IMR-90 (cell line): Measurements from ENCODE around the gene CASP3. TPM values are rescaled to one million over a fixed set of nuclear protein-coding genes. Genes with fewer than 3 reads are reported as not detected.
A peak's percentile ranks its signal among the peaks of the same experiment; 100 is the strongest.

Experiments
- ATAC-seq: fragments of 200-7000 bp; cut with Tn5 transposase; 2 replicates; pipeline ENCODE4 v1.9.1; 2020; ENCODE audit warnings: low read depth, mild to moderate bottlenecking, moderate library complexity
- BruUV-seq: library from RNA; stranded (reverse); fragments of 400-500 nt; replicated peaks from 2 replicates; lab custom pipeline; 2021; lab: Mats Ljungman, UMichigan
- CTCF ChIA-PET: fragments of 300-600 bp; formaldehyde crosslinking; extraction: SDS; loops from one replicate; lab custom pipeline; 2021; ENCODE audit warnings: antibody characterized with exemption; lab: Yijun Ruan, JAX
- POLR2A ChIA-PET: fragments of 300-600 bp; sonication (Branson Sonifier 250); formaldehyde crosslinking; loops from one replicate; lab custom pipeline; 2022; ENCODE audit warnings: antibody characterized with exemption; ENCODE audit not compliant: unreplicated experiment; lab: Charles Lee
- DNase-seq: peaks from one replicate; pipeline ENCODE4 v3.0.0; 2013
- H2AFZ ChIP-seq: replicated peaks from 2 replicates; pipeline ENCODE3; 2013; ENCODE audit warnings: low read length, mild to moderate bottlenecking; ENCODE audit not compliant: poor library complexity
- H2AK5ac ChIP-seq: 2 replicates; pipeline ENCODE4 v1.6.1; 2013; ENCODE audit warnings: low read depth, low read length, inconsistent platforms
- H2AK9ac ChIP-seq: replicated peaks from 2 replicates; pipeline ENCODE3; 2013; ENCODE audit warnings: mild to moderate bottlenecking, low read depth, low read length, moderate library complexity; ENCODE audit not compliant: poor library complexity
- H2BK120ac ChIP-seq: 2 replicates; pipeline ENCODE4 v1.6.1; 2013; ENCODE audit warnings: low read depth, low read length, inconsistent platforms
- H2BK15ac ChIP-seq: 3 replicates; pipeline ENCODE4 v1.6.1; 2013; ENCODE audit warnings: low read depth, low read length, inconsistent platforms
- H2BK20ac ChIP-seq: 2 replicates; pipeline ENCODE4 v1.6.1; 2013; ENCODE audit warnings: low read depth, mild to moderate bottlenecking, inconsistent platforms, low read length, moderate library complexity
- H2BK5ac ChIP-seq: 2 replicates; pipeline ENCODE4 v1.6.1; 2013; ENCODE audit warnings: mild to moderate bottlenecking, low read depth, low read length, inconsistent platforms; ENCODE audit not compliant: poor library complexity, severe bottlenecking
- H3K14ac ChIP-seq: replicated peaks from 2 replicates; pipeline ENCODE4 v1.6.1; 2013; ENCODE audit warnings: low read depth, low read length, inconsistent platforms
- H3K18ac ChIP-seq: 2 replicates; pipeline ENCODE4 v1.6.1; 2013; ENCODE audit warnings: low read depth, low read length, control low read depth
- H3K23ac ChIP-seq: 2 replicates; pipeline ENCODE4 v1.6.1; 2013; ENCODE audit warnings: low read depth, low read length, inconsistent platforms
- H3K27ac ChIP-seq: 2 replicates; pipeline ENCODE4 v1.5.1; 2013; ENCODE audit warnings: mild to moderate bottlenecking, control low read depth, low read length; ENCODE audit not compliant: insufficient read depth
- H3K27me3 ChIP-seq: 2 replicates; pipeline ENCODE4 v1.6.1; 2013; ENCODE audit warnings: low read length; ENCODE audit not compliant: control insufficient read depth, insufficient read depth
- H3K36me3 ChIP-seq: 2 replicates; pipeline ENCODE4 v1.6.1; 2013; ENCODE audit warnings: low read length, mixed read lengths; ENCODE audit not compliant: control insufficient read depth, insufficient read depth
- H3K4ac ChIP-seq: 2 replicates; pipeline ENCODE4 v1.6.1; 2013; ENCODE audit warnings: low read depth, low read length, inconsistent platforms
- H3K4me1 ChIP-seq: 2 replicates; pipeline ENCODE4 v1.6.1; 2013; ENCODE audit warnings: low read length, mixed read lengths; ENCODE audit not compliant: control insufficient read depth, insufficient read depth
- H3K4me2 ChIP-seq: 2 replicates; pipeline ENCODE4 v1.6.1; 2013; ENCODE audit warnings: low read depth, mild to moderate bottlenecking, control low read depth, low read length, moderate library complexity
- H3K4me3 ChIP-seq: 2 replicates; pipeline ENCODE4 v1.5.1; 2013; ENCODE audit warnings: low read depth, mild to moderate bottlenecking, control low read depth, low read length, moderate library complexity; ENCODE audit not compliant: insufficient read depth
- H3K56ac ChIP-seq: 2 replicates; pipeline ENCODE4 v1.6.1; 2013; ENCODE audit warnings: low read length, inconsistent platforms; ENCODE audit not compliant: insufficient read depth; ENCODE audit errors: extremely low read depth
- H3K79me1 ChIP-seq, 2 experiments: 2 replicates each; pipeline ENCODE4 v1.6.1; 2013; ENCODE audit warnings: low read length in 2 of 2, inconsistent platforms in 1 of 2, low read depth in 1 of 2
- H3K9ac ChIP-seq: 2 replicates; pipeline ENCODE4 v1.6.1; 2013; ENCODE audit warnings: low read depth, low read length, control low read depth
- H3K9me1 ChIP-seq: 2 replicates; pipeline ENCODE4 v1.6.1; 2013; ENCODE audit warnings: low read length, inconsistent platforms; ENCODE audit not compliant: insufficient read depth
- H3K9me3 ChIP-seq: 2 replicates; pipeline ENCODE4 v1.6.1; 2013; ENCODE audit warnings: low read length; ENCODE audit not compliant: control insufficient read depth, insufficient read depth
- H4K20me1 ChIP-seq: 2 replicates; pipeline ENCODE4 v1.6.1; 2013; ENCODE audit warnings: low read length, inconsistent platforms; ENCODE audit not compliant: insufficient read depth
- H4K5ac ChIP-seq: 2 replicates; pipeline ENCODE4 v1.6.1; 2013; ENCODE audit warnings: mild to moderate bottlenecking, low read depth, low read length, control low read depth
- H4K8ac ChIP-seq, 2 experiments: 2 replicates each; pipeline ENCODE4 v1.6.1; 2013; ENCODE audit warnings: low read depth in 2 of 2, low read length in 2 of 2, control low read depth in 1 of 2, inconsistent platforms in 1 of 2
- H4K91ac ChIP-seq: 2 replicates; pipeline ENCODE4 v1.6.1; 2013; ENCODE audit warnings: low read depth, low read length, inconsistent platforms; ENCODE audit not compliant: insufficient read depth
- BHLHE40 ChIP-seq: fragments of 150-350 bp; IDR thresholded peaks from 2 replicates; pipeline ENCODE4 v1.6.1; 2016; ENCODE audit warnings: mild to moderate bottlenecking, low read depth, low read length
- CEBPB ChIP-seq: IDR thresholded peaks from 2 replicates; pipeline ENCODE4 v1.6.1; 2012; ENCODE audit warnings: low read depth, low read length, improper control_type of control experiment
- CHD1 ChIP-seq: IDR thresholded peaks from 2 replicates; pipeline ENCODE4 v1.6.1; 2012; ENCODE audit warnings: low read depth, low read length, improper control_type of control experiment
- FOS ChIP-seq: fragments of 150-350 bp; IDR thresholded peaks from 2 replicates; pipeline ENCODE4 v1.6.1; 2016; ENCODE audit warnings: low read depth, low read length
- MAFK ChIP-seq: IDR thresholded peaks from 2 replicates; pipeline ENCODE4 v1.6.1; 2012; ENCODE audit warnings: low read depth, low read length, improper control_type of control experiment
- MAZ ChIP-seq: IDR thresholded peaks from 2 replicates; pipeline ENCODE4 v1.6.1; 2012; ENCODE audit warnings: low read depth, mild to moderate bottlenecking, low read length, improper control_type of control experiment, moderate library complexity, borderline replicate concordance
- MXI1 ChIP-seq: IDR thresholded peaks from 2 replicates; pipeline ENCODE4 v1.6.1; 2012; ENCODE audit warnings: low read depth, mild to moderate bottlenecking, low read length, moderate library complexity, borderline replicate concordance
- NFE2L2 ChIP-seq: fragments of 150-350 bp; IDR thresholded peaks from 2 replicates; pipeline ENCODE4 v1.6.1; 2016; ENCODE audit warnings: low read depth, mild to moderate bottlenecking, low read length
- POLR2A ChIP-seq: IDR thresholded peaks from 2 replicates; pipeline ENCODE4 v1.6.1; 2012; ENCODE audit warnings: mild to moderate bottlenecking, low read depth, low read length
- RAD21 ChIP-seq: IDR thresholded peaks from 2 replicates; pipeline ENCODE4 v1.6.1; 2012; ENCODE audit warnings: low read length, improper control_type of control experiment
- RCOR1 ChIP-seq: IDR thresholded peaks from 2 replicates; pipeline ENCODE4 v1.6.1; 2012; ENCODE audit warnings: mild to moderate bottlenecking, low read length, improper control_type of control experiment; ENCODE audit not compliant: insufficient replicate concordance
- RFX5 ChIP-seq: IDR thresholded peaks from 2 replicates; pipeline ENCODE4 v1.8.0; 2012; ENCODE audit warnings: low read depth, mild to moderate bottlenecking, low read length, moderate library complexity
- SMC3 ChIP-seq: fragments of 150-350 bp; IDR thresholded peaks from 2 replicates; pipeline ENCODE4 v1.6.1; 2016; ENCODE audit warnings: low read depth, mild to moderate bottlenecking, antibody characterized with exemption, low read length, moderate library complexity
- WGBS, 2 experiments: methylation state at CpG; one replicate each; pipeline versions ENCODE4 v1.1.5 to v1.1.7; 2013; ENCODE audit warnings: missing lambda C conversion rate in 2 of 2; ENCODE audit not compliant: insufficient read length in 1 of 2; ENCODE audit errors: extremely low coverage in 2 of 2; 5-methylcytosine and 5-hydroxymethylcytosine counted together
- dilution Hi-C: fragments of 300-500 bp; cut with HindIII; formaldehyde crosslinking; loops from one replicate; pipeline ENCODE4 v1.14.3; 2018; ENCODE audit warnings: low sequenced_read_pairs; ENCODE audit not compliant: unreplicated experiment
- in situ Hi-C: fragments of 300-500 bp; cut with MboI; formaldehyde crosslinking; loops from 3 replicates; pipeline ENCODE4 v1.14.3; 2019; ENCODE audit warnings: low sequenced_read_pairs, inconsistent platforms, mixed read lengths
- intact Hi-C: fragments of 100-400 bp; cut with micrococcal nuclease; formaldehyde crosslinking; loops from 2 replicates; pipeline ENCODE4 v1.10.0; 2022
- polyA plus RNA-seq, 3 experiments: library from polyadenylated mRNA; depleted of rRNA; stranded (reverse); fragments of >200 nt; gene quantifications; 2 replicates each; pipeline ENCODE4 v1.2.3, GENCODE V29; 2012; ENCODE audit warnings: low replicate concordance in 1 of 3
- total RNA-seq: library from RNA; depleted of rRNA; stranded (reverse); fragments of >200 nt; gene quantifications from 2 replicates; pipeline ENCODE4 v1.2.3, GENCODE V29; 2012
- TF ChIP-seq, protein P1 (sequence below): conservative IDR thresholded peaks from 2 replicates; pipeline ENCODE4 v1.5.1; 2012; ENCODE audit warnings: mild to moderate bottlenecking, low read depth, low read length, improper control_type of control experiment
- TF ChIP-seq, protein P2 (sequence below): fragments of 150-350 bp; IDR thresholded peaks from 2 replicates; pipeline ENCODE4 v1.6.1; 2017; ENCODE audit warnings: mild to moderate bottlenecking, antibody characterized with exemption, low read length, low read depth

CASP3 gene
- total and polyA plus RNA-seq, 2 of the 4 experiments (the other 2 are of a cell fraction) = 26.7 to 27.4 TPM

DNA sequence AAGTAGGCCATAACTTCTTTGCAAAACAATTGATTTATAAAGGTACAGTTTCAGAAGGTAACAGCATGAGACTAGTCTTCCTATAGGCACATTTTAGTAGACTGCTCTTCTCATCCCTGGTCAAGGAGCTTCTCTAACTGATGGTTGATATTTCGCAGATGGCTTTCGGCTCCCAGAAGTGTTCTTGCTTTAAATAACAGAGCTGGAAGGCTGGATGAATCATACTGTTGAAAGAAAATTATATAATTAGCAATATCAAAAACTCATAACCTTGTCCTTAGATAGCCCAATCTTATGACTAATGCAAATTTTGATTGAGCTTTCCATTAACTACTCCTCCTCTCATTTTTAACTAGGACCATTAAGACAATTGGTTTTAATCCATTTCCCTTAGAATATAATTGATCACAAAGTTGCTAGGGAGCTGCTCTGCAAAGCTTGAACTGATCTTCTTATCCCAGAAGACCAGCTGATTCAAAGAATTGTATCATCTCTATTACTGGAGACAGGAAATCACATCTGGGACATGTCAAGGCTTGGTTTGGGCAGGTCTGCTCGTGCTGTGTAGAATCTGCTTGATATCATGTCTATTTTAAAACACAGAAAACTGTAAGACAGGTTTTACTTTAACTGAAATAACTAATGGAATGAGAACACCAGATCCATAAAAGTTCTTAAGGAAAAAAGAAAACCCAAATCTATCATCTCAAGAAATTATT lies 46.1 kb upstream of the CASP3 start:
- Histone ChIP-seq H2AK5ac (no peak overlapping the region), H3K18ac (peak overlapping the region; percentile 33; the same call in 1 of the 2 replicates), H2AFZ (no peak overlapping the region), H4K91ac (no peak overlapping the region), H3K4me3 (no peak overlapping the region), H3K36me3 (peaks cover 1% of the 10 kb centered on the region; the same call in 1 of the 2 replicates), H4K20me1 (no peaks in the 10 kb centered on the region), H3K23ac (no peak overlapping the region), H2BK5ac (peak overlapping the region; percentile 46), H3K4me2 (no peak overlapping the region), H3K27ac (no peak overlapping the region), H3K9ac (no peak overlapping the region), H2AK9ac (no peak overlapping the region), H2BK20ac (no peak overlapping the region), H3K79me1 (0 out of 4 replicates have a peak, but pooled peaks cover 0 to 2% of the 10 kb centered on the region in 2 experiments), H3K56ac (no peak overlapping the region), H2BK120ac (no peak overlapping the region), H4K8ac (0 out of 4 replicates have a peak overlapping the region, but pooled peaks of 1 of the 2 experiments have one; percentile 37), H3K9me1 (no peaks in the 10 kb centered on the region), H3K14ac (no peak overlapping the region), H4K5ac (no peak overlapping the region), H3K4me1 (peaks cover 6% of the 10 kb centered on the region), H3K9me3 (no peaks in the 10 kb centered on the region), H2BK15ac (no peak overlapping the region), H3K27me3 (no peaks in the 10 kb centered on the region), H3K4ac (no peak overlapping the region)
- POLR2A ChIA-PET = no interaction called here
- BruUV-seq = no TSS peak
- TF ChIP-seq MAFK (no peak), BHLHE40 (no peak), SMC3 (no peak), FOS (no peak), CHD1 (no peak), RFX5 (no peak), RAD21 (no peak), CEBPB (no peak), RCOR1 (no peak), MXI1 (no peak), NFE2L2 (no peak), POLR2A (no peak), MAZ (no peak)
- TF ChIP-seq, protein P1, sequence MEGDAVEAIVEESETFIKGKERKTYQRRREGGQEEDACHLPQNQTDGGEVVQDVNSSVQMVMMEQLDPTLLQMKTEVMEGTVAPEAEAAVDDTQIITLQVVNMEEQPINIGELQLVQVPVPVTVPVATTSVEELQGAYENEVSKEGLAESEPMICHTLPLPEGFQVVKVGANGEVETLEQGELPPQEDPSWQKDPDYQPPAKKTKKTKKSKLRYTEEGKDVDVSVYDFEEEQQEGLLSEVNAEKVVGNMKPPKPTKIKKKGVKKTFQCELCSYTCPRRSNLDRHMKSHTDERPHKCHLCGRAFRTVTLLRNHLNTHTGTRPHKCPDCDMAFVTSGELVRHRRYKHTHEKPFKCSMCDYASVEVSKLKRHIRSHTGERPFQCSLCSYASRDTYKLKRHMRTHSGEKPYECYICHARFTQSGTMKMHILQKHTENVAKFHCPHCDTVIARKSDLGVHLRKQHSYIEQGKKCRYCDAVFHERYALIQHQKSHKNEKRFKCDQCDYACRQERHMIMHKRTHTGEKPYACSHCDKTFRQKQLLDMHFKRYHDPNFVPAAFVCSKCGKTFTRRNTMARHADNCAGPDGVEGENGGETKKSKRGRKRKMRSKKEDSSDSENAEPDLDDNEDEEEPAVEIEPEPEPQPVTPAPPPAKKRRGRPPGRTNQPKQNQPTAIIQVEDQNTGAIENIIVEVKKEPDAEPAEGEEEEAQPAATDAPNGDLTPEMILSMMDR = no peak
- TF ChIP-seq, protein P2, sequence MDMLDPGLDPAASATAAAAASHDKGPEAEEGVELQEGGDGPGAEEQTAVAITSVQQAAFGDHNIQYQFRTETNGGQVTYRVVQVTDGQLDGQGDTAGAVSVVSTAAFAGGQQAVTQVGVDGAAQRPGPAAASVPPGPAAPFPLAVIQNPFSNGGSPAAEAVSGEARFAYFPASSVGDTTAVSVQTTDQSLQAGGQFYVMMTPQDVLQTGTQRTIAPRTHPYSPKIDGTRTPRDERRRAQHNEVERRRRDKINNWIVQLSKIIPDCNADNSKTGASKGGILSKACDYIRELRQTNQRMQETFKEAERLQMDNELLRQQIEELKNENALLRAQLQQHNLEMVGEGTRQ = no peak
- peak; percentile 19 for DNase-seq
- intact Hi-C loops (no loop called here), dilution Hi-C loops (no loop called here), in situ Hi-C loops (no loop called here)
- CTCF ChIA-PET = no interaction called here
- no peak; the same call in 1 of the 2 replicates for ATAC-seq
- no CpG with 5 or more reads among the region's 3 CpGs for WGBS, 2 experiments
